ENCODE data around the gene NGFR.

The NGFR gene

DNA sequence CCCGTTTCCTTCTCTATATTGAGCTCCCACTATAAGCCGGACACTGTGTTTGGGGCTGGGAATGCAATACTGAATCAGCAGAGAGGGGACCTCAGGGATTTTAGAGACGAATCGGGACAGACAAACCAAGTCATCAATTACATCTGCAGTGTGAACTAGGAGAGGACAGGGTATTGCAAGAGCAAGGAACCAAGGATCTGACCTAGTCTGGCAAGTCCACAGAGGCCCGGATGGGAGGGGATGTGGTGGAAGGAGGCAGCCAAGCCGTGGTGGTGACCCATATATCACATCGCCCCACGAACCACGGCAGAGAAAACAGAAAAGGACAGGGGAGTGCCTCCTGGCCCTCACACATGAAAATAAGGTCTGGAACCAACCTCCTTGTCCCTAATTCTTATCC is 52.5 kb downstream of the NGFR start (continued):
- no peak for TF ChIP-seq ZFHX2 (tag by site-specific recombination; conservative IDR thresholded peaks at IDR 0.05)
- no peak for TF ChIP-seq ZNF239 (tag by site-specific recombination; IDR thresholded peaks at IDR 0.05)

DNA sequence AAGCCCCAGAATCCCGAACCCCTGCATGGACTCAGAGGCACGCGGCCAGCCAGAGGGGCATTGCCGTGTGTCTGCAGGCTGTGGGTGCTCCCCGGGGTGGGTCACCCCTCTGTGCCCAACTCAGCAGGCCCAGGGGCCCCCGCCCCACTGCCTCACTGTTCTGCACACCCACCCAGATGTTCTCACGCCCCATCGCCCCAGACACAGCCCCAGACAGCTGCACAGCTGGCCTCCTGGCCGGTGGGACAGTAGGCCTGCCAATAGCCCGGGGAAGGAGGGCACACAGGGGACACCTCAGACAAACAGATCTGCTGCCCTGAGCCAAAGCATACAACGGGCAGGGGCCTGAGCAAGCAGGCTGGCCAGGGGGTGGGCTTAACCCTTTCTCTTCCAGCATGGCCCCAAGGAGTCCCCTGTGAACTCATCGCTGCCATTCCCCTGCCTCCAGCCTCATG is 53.0 kb downstream of the NGFR start:
- Histone ChIP-seq H3K4me1 (ENCODE audit: control insufficient read depth, insufficient read depth, low read length) (no peaks in the 10 kb centered on the region), H3K4me3 (ENCODE audit: low read depth, low read length) (no peak overlapping the region), H3K36me3 (ENCODE audit: control insufficient read depth in 2 of 2, insufficient read depth in 1 of 2, low read length in 2 of 2) (no peaks in the 10 kb centered on the region), H3K9me3 (ENCODE audit: control insufficient read depth, insufficient read depth, low read depth, low read length) (no peaks in the 10 kb centered on the region), H3K27ac (ENCODE audit: extremely low read depth, low read depth, low read length) (no peak overlapping the region)
- ChIA-PET CTCF (interaction anchor here (0.7 to 6.7 kb wide), 12 partner anchors 9 to 137 kb away, joined by 3 to 52 read pairs (median 4); no protein-coding TSS in a partner anchor), POLR2A (no interaction called here)
- TF ChIP-seq ZNF132 (tag by site-specific recombination; IDR thresholded peaks at IDR 0.05; ENCODE audit: borderline replicate concordance) (no peak), ZNF658 (tag by site-specific recombination; IDR thresholded peaks at IDR 0.05) (no peak), ZNF677 (tag by site-specific recombination; IDR thresholded peaks at IDR 0.05) (no peak), ZNF747 (tag by site-specific recombination; IDR thresholded peaks at IDR 0.05) (no peak), EGR2 (tag by site-specific recombination; IDR thresholded peaks at IDR 0.05; ENCODE audit: low read depth) (no peak), ZNF398 (tag by site-specific recombination; IDR thresholded peaks at IDR 0.05) (no peak), ZNF768 (tag by site-specific recombination; IDR thresholded peaks at IDR 0.05) (no peak), ZNF394 (tag by site-specific recombination; IDR thresholded peaks at IDR 0.05; ENCODE audit: borderline replicate concordance) (no peak), ZNF292 (tag by site-specific recombination; IDR thresholded peaks at IDR 0.05; ENCODE audit: borderline replicate concordance, low read depth) (no peak)

GRCh38 chr17:49548506-49549310 is 53.6 kb downstream of the NGFR start:
- H3K4me1 ChIP-seq (ENCODE audit: control insufficient read depth, insufficient read depth, low read length), result no peaks in the 10 kb centered on the region
- no peaks in the 10 kb centered on the region for H3K9me3 ChIP-seq (ENCODE audit: control insufficient read depth, insufficient read depth, low read depth, low read length)
- H3K27ac ChIP-seq (ENCODE audit: extremely low read depth, low read depth, low read length), result no peak overlapping the region
- ChIA-PET CTCF (interaction anchor here (0.7 to 6.7 kb wide), 12 partner anchors 8 to 141 kb away, joined by 3 to 52 read pairs (median 4); no protein-coding TSS in a partner anchor), POLR2A (no interaction called here)
- no peaks in the 10 kb centered on the region for H3K36me3 ChIP-seq (ENCODE audit: control insufficient read depth in 2 of 2, insufficient read depth in 1 of 2, low read length in 2 of 2)
- H3K4me3 ChIP-seq (ENCODE audit: low read depth, low read length), result no peak overlapping the region
- TF ChIP-seq GLIS1 (tag by site-specific recombination; IDR thresholded peaks at IDR 0.05) (0 out of 2 replicates have a peak, but pooled peaks have one; percentile 9), ZNF585B (tag by site-specific recombination; IDR thresholded peaks at IDR 0.05) (no peak), ZSCAN4 (tag by site-specific recombination; IDR thresholded peaks at IDR 0.05) (no peak), CTCF (tag by site-specific recombination; IDR thresholded peaks at IDR 0.05) (peak; percentile 66), ZNF768 (tag by site-specific recombination; IDR thresholded peaks at IDR 0.05) (no peak), ZNF654 (tag by site-specific recombination; IDR thresholded peaks at IDR 0.05; ENCODE audit: low read depth) (peak; percentile 58), ZNF623 (tag by site-specific recombination; IDR thresholded peaks at IDR 0.05) (no peak), ZNF645 (tag by site-specific recombination; IDR thresholded peaks at IDR 0.05) (no peak), OSR2 (tag by site-specific recombination; IDR thresholded peaks at IDR 0.05) (no peak), MEIS1 (CRISPR knock-in tag; IDR thresholded peaks at IDR 0.05; ENCODE audit: borderline replicate concordance) (no peak), ZNF555 (tag by site-specific recombination; conservative IDR thresholded peaks at IDR 0.05) (no peak)
- TF ChIP-seq, protein P1, sequence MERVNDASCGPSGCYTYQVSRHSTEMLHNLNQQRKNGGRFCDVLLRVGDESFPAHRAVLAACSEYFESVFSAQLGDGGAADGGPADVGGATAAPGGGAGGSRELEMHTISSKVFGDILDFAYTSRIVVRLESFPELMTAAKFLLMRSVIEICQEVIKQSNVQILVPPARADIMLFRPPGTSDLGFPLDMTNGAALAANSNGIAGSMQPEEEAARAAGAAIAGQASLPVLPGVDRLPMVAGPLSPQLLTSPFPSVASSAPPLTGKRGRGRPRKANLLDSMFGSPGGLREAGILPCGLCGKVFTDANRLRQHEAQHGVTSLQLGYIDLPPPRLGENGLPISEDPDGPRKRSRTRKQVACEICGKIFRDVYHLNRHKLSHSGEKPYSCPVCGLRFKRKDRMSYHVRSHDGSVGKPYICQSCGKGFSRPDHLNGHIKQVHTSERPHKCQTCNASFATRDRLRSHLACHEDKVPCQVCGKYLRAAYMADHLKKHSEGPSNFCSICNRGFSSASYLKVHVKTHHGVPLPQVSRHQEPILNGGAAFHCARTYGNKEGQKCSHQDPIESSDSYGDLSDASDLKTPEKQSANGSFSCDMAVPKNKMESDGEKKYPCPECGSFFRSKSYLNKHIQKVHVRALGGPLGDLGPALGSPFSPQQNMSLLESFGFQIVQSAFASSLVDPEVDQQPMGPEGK (tag by site-specific recombination; IDR thresholded peaks at IDR 0.05), result no peak
- TF ChIP-seq, protein P2, sequence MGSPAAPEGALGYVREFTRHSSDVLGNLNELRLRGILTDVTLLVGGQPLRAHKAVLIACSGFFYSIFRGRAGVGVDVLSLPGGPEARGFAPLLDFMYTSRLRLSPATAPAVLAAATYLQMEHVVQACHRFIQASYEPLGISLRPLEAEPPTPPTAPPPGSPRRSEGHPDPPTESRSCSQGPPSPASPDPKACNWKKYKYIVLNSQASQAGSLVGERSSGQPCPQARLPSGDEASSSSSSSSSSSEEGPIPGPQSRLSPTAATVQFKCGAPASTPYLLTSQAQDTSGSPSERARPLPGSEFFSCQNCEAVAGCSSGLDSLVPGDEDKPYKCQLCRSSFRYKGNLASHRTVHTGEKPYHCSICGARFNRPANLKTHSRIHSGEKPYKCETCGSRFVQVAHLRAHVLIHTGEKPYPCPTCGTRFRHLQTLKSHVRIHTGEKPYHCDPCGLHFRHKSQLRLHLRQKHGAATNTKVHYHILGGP (tag by site-specific recombination; IDR thresholded peaks at IDR 0.05), result no peak

Measured in HEK293 (cell line).